Epithelial cell of proximal tubule (primary cell): ENCODE results near the gene FAM32A. TPM values are rescaled to one million over a fixed set of nuclear protein-coding genes. Genes with fewer than 3 reads are reported as not detected.

ENCODE experiments used
- DNase-seq: peaks from one replicate; pipeline ENCODE4 v3.0.0-alpha.2; 2011; ENCODE audit warnings: low read depth
- H3K4me3 ChIP-seq: 2 replicates; pipeline ENCODE4 v1.5.1; 2011; ENCODE audit warnings: low read depth, mild to moderate bottlenecking, low read length
- CTCF ChIP-seq: conservative IDR thresholded peaks from 2 replicates; pipeline ENCODE4 v1.5.1; 2012; ENCODE audit warnings: low read depth, mild to moderate bottlenecking, low read length
- total RNA-seq: library from RNA; depleted of rRNA; stranded (reverse); fragments of >200 nt; gene quantifications from 2 replicates; pipeline ENCODE4 v1.2.3, GENCODE V29; 2015

Gene FAM32A
- total RNA-seq, 1 donor from 2014 or later: 119 TPM

- TF ChIP-seq CTCF: no peak
- no peak overlapping the region for H3K4me3 ChIP-seq
- no peak for DNase-seq
These were observed 20.9 kb downstream of the FAM32A start for GRCh38 chr19:16206046-16206605.

GRCh38 chr19:16206637-16207036, 21.4 kb downstream of the FAM32A start:
- no peak overlapping the region for H3K4me3 ChIP-seq
- DNase-seq: no peak
- TF ChIP-seq CTCF: no peak

GRCh38 chr19:16207063-16207462, 21.9 kb downstream of the FAM32A start:
- no peak overlapping the region for H3K4me3 ChIP-seq
- no peak for DNase-seq
- TF ChIP-seq CTCF: no peak

- no peak overlapping the region for H3K4me3 ChIP-seq
- no peak for DNase-seq
- no peak for TF ChIP-seq CTCF
These were observed 22.3 kb downstream of the FAM32A start for GRCh38 chr19:16207490-16208025.

GRCh38 chr19:16208064-16208759, 23.0 kb downstream of the FAM32A start:
- DNase-seq: no peak
- H3K4me3 ChIP-seq: no peak overlapping the region
- TF ChIP-seq CTCF: no peak

- H3K4me3 ChIP-seq: no peak overlapping the region
- no peak for DNase-seq
- TF ChIP-seq CTCF: no peak
These were observed 23.8 kb downstream of the FAM32A start for GRCh38 chr19:16208847-16209665.
